Measurements from ENCODE around the gene SLC22A12.

DNA sequence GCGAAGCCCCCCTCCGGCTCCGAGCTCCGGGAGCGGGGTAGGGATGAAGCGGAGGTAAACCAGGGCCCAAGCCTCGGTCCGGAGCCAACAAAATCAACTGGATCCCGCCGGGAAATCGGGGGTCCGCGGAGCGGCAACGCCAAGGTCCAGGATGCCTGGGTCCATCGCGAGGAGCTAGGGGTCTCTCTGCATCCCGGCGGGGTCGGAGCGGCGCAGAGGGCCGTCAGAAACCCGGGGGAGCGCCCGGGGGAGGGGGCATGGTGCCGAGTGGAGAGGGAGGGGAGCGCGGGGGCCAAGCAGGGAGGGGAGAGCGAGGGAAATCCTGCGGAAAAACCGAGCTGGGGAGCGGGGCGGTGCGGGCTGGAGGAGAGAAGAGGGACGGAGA is 51.8 kb downstream of the SLC22A12 start:
- TF ChIP-seq EZH2phosphoT487 (IDR thresholded peaks at IDR 0.05) (peak; percentile 76), CTCF (IDR thresholded peaks at IDR 0.05) (no peak), EZH2 (IDR thresholded peaks at IDR 0.05) (peak; percentile 60)

All from neural progenitor cell (in vitro differentiated cells).